Gastroesophageal sphincter (tissue), 3 donors: ENCODE measurements around the gene PALD1.

Experiments
- CTCF ChIP-seq, 4 experiments: fragments of 200-600 bp in 2 of 4; fragments of 450-650 bp in 2 of 4; sonication (generic) in 1 of 4; IDR thresholded peaks; one replicate each; pipeline ENCODE4 v1.5.1; 2017 to 2019; ENCODE audit warnings: antibody characterized with exemption in 4 of 4, mild to moderate bottlenecking in 2 of 4, moderate library complexity in 2 of 4
- EP300 ChIP-seq: sonication (generic); formaldehyde crosslinking; IDR thresholded peaks from one replicate; pipeline ENCODE4 v1.6.1; 2017; ENCODE audit warnings: antibody characterized with exemption, mild to moderate bottlenecking
- POLR2AphosphoS5 ChIP-seq: sonication (generic); formaldehyde crosslinking; IDR thresholded peaks from one replicate; pipeline ENCODE4 v1.6.1; 2017; ENCODE audit warnings: antibody characterized with exemption

- no peak for TF ChIP-seq POLR2AphosphoS5
- TF ChIP-seq CTCF (IDR thresholded peaks at IDR 0.05), result no peak
- no peak for TF ChIP-seq EP300
Observed at GRCh38 chr10:70589762-70590654, 111.4 kb downstream of the PALD1 start.
